IMR-90 (cell line): Measurements from ENCODE around the gene ETDA. TPM values are rescaled to one million over a fixed set of nuclear protein-coding genes. Genes with fewer than 3 reads are reported as not detected.

Source experiments
- ATAC-seq: fragments of 200-7000 bp; cut with Tn5 transposase; 2 replicates; pipeline ENCODE4 v1.9.1; 2020; ENCODE audit warnings: low read depth, mild to moderate bottlenecking, moderate library complexity
- BruUV-seq: library from RNA; stranded (reverse); fragments of 400-500 nt; replicated peaks from 2 replicates; lab custom pipeline; 2021; lab: Mats Ljungman, UMichigan
- CTCF ChIA-PET: fragments of 300-600 bp; formaldehyde crosslinking; extraction: SDS; loops from one replicate; lab custom pipeline; 2021; ENCODE audit warnings: antibody characterized with exemption; lab: Yijun Ruan, JAX
- POLR2A ChIA-PET: fragments of 300-600 bp; sonication (Branson Sonifier 250); formaldehyde crosslinking; loops from one replicate; lab custom pipeline; 2022; ENCODE audit warnings: antibody characterized with exemption; ENCODE audit not compliant: unreplicated experiment; lab: Charles Lee
- DNase-seq: peaks from one replicate; pipeline ENCODE4 v3.0.0; 2013
- H2AFZ ChIP-seq: replicated peaks from 2 replicates; pipeline ENCODE3; 2013; ENCODE audit warnings: low read length, mild to moderate bottlenecking; ENCODE audit not compliant: poor library complexity
- H2AK5ac ChIP-seq: 2 replicates; pipeline ENCODE4 v1.6.1; 2013; ENCODE audit warnings: low read depth, low read length, inconsistent platforms
- H2AK9ac ChIP-seq: replicated peaks from 2 replicates; pipeline ENCODE3; 2013; ENCODE audit warnings: mild to moderate bottlenecking, low read depth, low read length, moderate library complexity; ENCODE audit not compliant: poor library complexity
- H2BK120ac ChIP-seq: 2 replicates; pipeline ENCODE4 v1.6.1; 2013; ENCODE audit warnings: low read depth, low read length, inconsistent platforms
- H2BK15ac ChIP-seq: 3 replicates; pipeline ENCODE4 v1.6.1; 2013; ENCODE audit warnings: low read depth, low read length, inconsistent platforms
- H2BK20ac ChIP-seq: 2 replicates; pipeline ENCODE4 v1.6.1; 2013; ENCODE audit warnings: low read depth, mild to moderate bottlenecking, inconsistent platforms, low read length, moderate library complexity
- H2BK5ac ChIP-seq: 2 replicates; pipeline ENCODE4 v1.6.1; 2013; ENCODE audit warnings: mild to moderate bottlenecking, low read depth, low read length, inconsistent platforms; ENCODE audit not compliant: poor library complexity, severe bottlenecking
- H3K14ac ChIP-seq: replicated peaks from 2 replicates; pipeline ENCODE4 v1.6.1; 2013; ENCODE audit warnings: low read depth, low read length, inconsistent platforms
- H3K18ac ChIP-seq: 2 replicates; pipeline ENCODE4 v1.6.1; 2013; ENCODE audit warnings: low read depth, low read length, control low read depth
- H3K23ac ChIP-seq: 2 replicates; pipeline ENCODE4 v1.6.1; 2013; ENCODE audit warnings: low read depth, low read length, inconsistent platforms
- H3K27ac ChIP-seq: 2 replicates; pipeline ENCODE4 v1.5.1; 2013; ENCODE audit warnings: mild to moderate bottlenecking, control low read depth, low read length; ENCODE audit not compliant: insufficient read depth
- H3K27me3 ChIP-seq: 2 replicates; pipeline ENCODE4 v1.6.1; 2013; ENCODE audit warnings: low read length; ENCODE audit not compliant: control insufficient read depth, insufficient read depth
- H3K36me3 ChIP-seq: 2 replicates; pipeline ENCODE4 v1.6.1; 2013; ENCODE audit warnings: low read length, mixed read lengths; ENCODE audit not compliant: control insufficient read depth, insufficient read depth
- H3K4ac ChIP-seq: 2 replicates; pipeline ENCODE4 v1.6.1; 2013; ENCODE audit warnings: low read depth, low read length, inconsistent platforms
- H3K4me1 ChIP-seq: 2 replicates; pipeline ENCODE4 v1.6.1; 2013; ENCODE audit warnings: low read length, mixed read lengths; ENCODE audit not compliant: control insufficient read depth, insufficient read depth
- H3K4me2 ChIP-seq: 2 replicates; pipeline ENCODE4 v1.6.1; 2013; ENCODE audit warnings: low read depth, mild to moderate bottlenecking, control low read depth, low read length, moderate library complexity
- H3K4me3 ChIP-seq: 2 replicates; pipeline ENCODE4 v1.5.1; 2013; ENCODE audit warnings: low read depth, mild to moderate bottlenecking, control low read depth, low read length, moderate library complexity; ENCODE audit not compliant: insufficient read depth
- H3K56ac ChIP-seq: 2 replicates; pipeline ENCODE4 v1.6.1; 2013; ENCODE audit warnings: low read length, inconsistent platforms; ENCODE audit not compliant: insufficient read depth; ENCODE audit errors: extremely low read depth
- H3K79me1 ChIP-seq, 2 experiments: 2 replicates each; pipeline ENCODE4 v1.6.1; 2013; ENCODE audit warnings: low read length in 2 of 2, inconsistent platforms in 1 of 2, low read depth in 1 of 2
- H3K9ac ChIP-seq: 2 replicates; pipeline ENCODE4 v1.6.1; 2013; ENCODE audit warnings: low read depth, low read length, control low read depth
- H3K9me1 ChIP-seq: 2 replicates; pipeline ENCODE4 v1.6.1; 2013; ENCODE audit warnings: low read length, inconsistent platforms; ENCODE audit not compliant: insufficient read depth
- H3K9me3 ChIP-seq: 2 replicates; pipeline ENCODE4 v1.6.1; 2013; ENCODE audit warnings: low read length; ENCODE audit not compliant: control insufficient read depth, insufficient read depth
- H4K20me1 ChIP-seq: 2 replicates; pipeline ENCODE4 v1.6.1; 2013; ENCODE audit warnings: low read length, inconsistent platforms; ENCODE audit not compliant: insufficient read depth
- H4K5ac ChIP-seq: 2 replicates; pipeline ENCODE4 v1.6.1; 2013; ENCODE audit warnings: mild to moderate bottlenecking, low read depth, low read length, control low read depth
- H4K8ac ChIP-seq, 2 experiments: 2 replicates each; pipeline ENCODE4 v1.6.1; 2013; ENCODE audit warnings: low read depth in 2 of 2, low read length in 2 of 2, control low read depth in 1 of 2, inconsistent platforms in 1 of 2
- H4K91ac ChIP-seq: 2 replicates; pipeline ENCODE4 v1.6.1; 2013; ENCODE audit warnings: low read depth, low read length, inconsistent platforms; ENCODE audit not compliant: insufficient read depth
- CEBPB ChIP-seq: IDR thresholded peaks from 2 replicates; pipeline ENCODE4 v1.6.1; 2012; ENCODE audit warnings: low read depth, low read length, improper control_type of control experiment
- CHD1 ChIP-seq: IDR thresholded peaks from 2 replicates; pipeline ENCODE4 v1.6.1; 2012; ENCODE audit warnings: low read depth, low read length, improper control_type of control experiment
- FOS ChIP-seq: fragments of 150-350 bp; IDR thresholded peaks from 2 replicates; pipeline ENCODE4 v1.6.1; 2016; ENCODE audit warnings: low read depth, low read length
- MAFK ChIP-seq: IDR thresholded peaks from 2 replicates; pipeline ENCODE4 v1.6.1; 2012; ENCODE audit warnings: low read depth, low read length, improper control_type of control experiment
- MAZ ChIP-seq: IDR thresholded peaks from 2 replicates; pipeline ENCODE4 v1.6.1; 2012; ENCODE audit warnings: low read depth, mild to moderate bottlenecking, low read length, improper control_type of control experiment, moderate library complexity, borderline replicate concordance
- MXI1 ChIP-seq: IDR thresholded peaks from 2 replicates; pipeline ENCODE4 v1.6.1; 2012; ENCODE audit warnings: low read depth, mild to moderate bottlenecking, low read length, moderate library complexity, borderline replicate concordance
- NFE2L2 ChIP-seq: fragments of 150-350 bp; IDR thresholded peaks from 2 replicates; pipeline ENCODE4 v1.6.1; 2016; ENCODE audit warnings: low read depth, mild to moderate bottlenecking, low read length
- POLR2A ChIP-seq: IDR thresholded peaks from 2 replicates; pipeline ENCODE4 v1.6.1; 2012; ENCODE audit warnings: mild to moderate bottlenecking, low read depth, low read length
- RAD21 ChIP-seq: IDR thresholded peaks from 2 replicates; pipeline ENCODE4 v1.6.1; 2012; ENCODE audit warnings: low read length, improper control_type of control experiment
- RFX5 ChIP-seq: IDR thresholded peaks from 2 replicates; pipeline ENCODE4 v1.8.0; 2012; ENCODE audit warnings: low read depth, mild to moderate bottlenecking, low read length, moderate library complexity
- WGBS, 2 experiments: methylation state at CpG; one replicate each; pipeline versions ENCODE4 v1.1.5 to v1.1.7; 2013; ENCODE audit warnings: missing lambda C conversion rate in 2 of 2; ENCODE audit not compliant: insufficient read length in 1 of 2; ENCODE audit errors: extremely low coverage in 2 of 2; 5-methylcytosine and 5-hydroxymethylcytosine counted together
- dilution Hi-C: fragments of 300-500 bp; cut with HindIII; formaldehyde crosslinking; loops from one replicate; pipeline ENCODE4 v1.14.3; 2018; ENCODE audit warnings: low sequenced_read_pairs; ENCODE audit not compliant: unreplicated experiment
- in situ Hi-C: fragments of 300-500 bp; cut with MboI; formaldehyde crosslinking; loops from 3 replicates; pipeline ENCODE4 v1.14.3; 2019; ENCODE audit warnings: low sequenced_read_pairs, inconsistent platforms, mixed read lengths
- intact Hi-C: fragments of 100-400 bp; cut with micrococcal nuclease; formaldehyde crosslinking; loops from 2 replicates; pipeline ENCODE4 v1.10.0; 2022
- polyA plus RNA-seq, 3 experiments: library from polyadenylated mRNA; depleted of rRNA; stranded (reverse); fragments of >200 nt; gene quantifications; 2 replicates each; pipeline ENCODE4 v1.2.3, GENCODE V29; 2012; ENCODE audit warnings: low replicate concordance in 1 of 3
- total RNA-seq: library from RNA; depleted of rRNA; stranded (reverse); fragments of >200 nt; gene quantifications from 2 replicates; pipeline ENCODE4 v1.2.3, GENCODE V29; 2012
- TF ChIP-seq, protein P1 (sequence below): fragments of 150-350 bp; IDR thresholded peaks from 2 replicates; pipeline ENCODE4 v1.6.1; 2017; ENCODE audit warnings: mild to moderate bottlenecking, antibody characterized with exemption, low read length, low read depth
- TF ChIP-seq, protein P2 (sequence below): conservative IDR thresholded peaks from 2 replicates; pipeline ENCODE4 v1.5.1; 2012; ENCODE audit warnings: mild to moderate bottlenecking, low read depth, low read length, improper control_type of control experiment

Gene ETDA
- total and polyA plus RNA-seq, 2 of the 4 experiments (the other 2 are of a cell fraction): not detected

DNA sequence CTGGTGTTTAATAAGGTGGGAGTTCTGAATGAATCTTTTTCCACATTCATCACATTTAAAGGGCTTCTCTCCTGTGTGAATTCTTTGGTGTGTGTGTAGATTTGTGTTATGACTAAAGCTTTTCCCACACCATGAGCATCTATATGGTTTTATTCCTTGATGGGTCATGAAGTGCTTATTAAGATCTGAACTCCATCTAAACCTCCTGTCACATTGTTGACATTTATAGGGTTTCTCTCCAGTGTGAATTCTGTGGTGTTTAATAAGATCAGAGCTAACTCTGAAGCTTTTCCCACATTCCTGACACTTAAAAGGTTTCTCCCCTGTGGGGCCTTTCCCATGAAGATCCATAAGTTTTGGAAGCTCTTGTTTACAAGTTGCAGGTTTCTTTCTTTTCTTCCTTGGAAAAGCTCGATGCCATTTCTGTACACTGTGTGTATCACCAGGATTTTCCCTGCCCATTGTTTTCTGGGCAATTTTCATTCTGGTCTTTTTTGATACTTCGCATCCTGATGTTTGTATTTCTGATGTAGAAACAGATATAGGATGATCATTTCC, 35.5 kb downstream of the ETDA start:
- Histone ChIP-seq H2BK120ac (no peak overlapping the region), H2AFZ (no peak overlapping the region), H3K4me2 (no peak overlapping the region), H2AK5ac (no peak overlapping the region), H3K9me1 (no peaks in the 10 kb centered on the region), H2BK5ac (no peak overlapping the region), H4K20me1 (no peaks in the 10 kb centered on the region), H4K5ac (no peak overlapping the region), H3K9me3 (peaks cover 29% of the 10 kb centered on the region), H3K4ac (no peak overlapping the region), H4K91ac (no peak overlapping the region), H3K4me1 (no peaks in the 10 kb centered on the region), H3K4me3 (no peak overlapping the region), H3K56ac (no peak overlapping the region), H3K14ac (no peak overlapping the region), H2BK20ac (no peak overlapping the region), H3K9ac (no peak overlapping the region), H3K23ac (no peak overlapping the region), H2BK15ac (no peak overlapping the region), H3K27ac (no peak overlapping the region), H4K8ac (no peak overlapping the region), H3K18ac (no peak overlapping the region), H3K36me3 (no peaks in the 10 kb centered on the region), H3K79me1 (no peaks in the 10 kb centered on the region), H3K27me3 (no peaks in the 10 kb centered on the region), H2AK9ac (no peak overlapping the region)
- dilution Hi-C loops (no loop called here), in situ Hi-C loops (loop anchor here (10.0 kb wide), 1 partner anchor 93 kb away; no protein-coding TSS in a partner anchor), intact Hi-C loops (no loop called here)
- no CpG with 5 or more reads among the region's 2 CpGs for WGBS, 2 experiments
- ChIA-PET CTCF (interaction anchor here (0.7 kb wide), 1 partner anchor 8 kb away, joined by 3 read pairs; no protein-coding TSS in a partner anchor), POLR2A (no interaction called here)
- ATAC-seq (no peak), DNase-seq (no peak)
- no peak for TF ChIP-seq POLR2A
- TF ChIP-seq RFX5: no peak
- TF ChIP-seq MAZ: no peak
- TF ChIP-seq CHD1: no peak
- TF ChIP-seq, protein P1, sequence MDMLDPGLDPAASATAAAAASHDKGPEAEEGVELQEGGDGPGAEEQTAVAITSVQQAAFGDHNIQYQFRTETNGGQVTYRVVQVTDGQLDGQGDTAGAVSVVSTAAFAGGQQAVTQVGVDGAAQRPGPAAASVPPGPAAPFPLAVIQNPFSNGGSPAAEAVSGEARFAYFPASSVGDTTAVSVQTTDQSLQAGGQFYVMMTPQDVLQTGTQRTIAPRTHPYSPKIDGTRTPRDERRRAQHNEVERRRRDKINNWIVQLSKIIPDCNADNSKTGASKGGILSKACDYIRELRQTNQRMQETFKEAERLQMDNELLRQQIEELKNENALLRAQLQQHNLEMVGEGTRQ: no peak
- no peak for TF ChIP-seq CEBPB
- TF ChIP-seq NFE2L2: no peak
- TF ChIP-seq MAFK: no peak
- TF ChIP-seq FOS: no peak
- TF ChIP-seq, protein P2, sequence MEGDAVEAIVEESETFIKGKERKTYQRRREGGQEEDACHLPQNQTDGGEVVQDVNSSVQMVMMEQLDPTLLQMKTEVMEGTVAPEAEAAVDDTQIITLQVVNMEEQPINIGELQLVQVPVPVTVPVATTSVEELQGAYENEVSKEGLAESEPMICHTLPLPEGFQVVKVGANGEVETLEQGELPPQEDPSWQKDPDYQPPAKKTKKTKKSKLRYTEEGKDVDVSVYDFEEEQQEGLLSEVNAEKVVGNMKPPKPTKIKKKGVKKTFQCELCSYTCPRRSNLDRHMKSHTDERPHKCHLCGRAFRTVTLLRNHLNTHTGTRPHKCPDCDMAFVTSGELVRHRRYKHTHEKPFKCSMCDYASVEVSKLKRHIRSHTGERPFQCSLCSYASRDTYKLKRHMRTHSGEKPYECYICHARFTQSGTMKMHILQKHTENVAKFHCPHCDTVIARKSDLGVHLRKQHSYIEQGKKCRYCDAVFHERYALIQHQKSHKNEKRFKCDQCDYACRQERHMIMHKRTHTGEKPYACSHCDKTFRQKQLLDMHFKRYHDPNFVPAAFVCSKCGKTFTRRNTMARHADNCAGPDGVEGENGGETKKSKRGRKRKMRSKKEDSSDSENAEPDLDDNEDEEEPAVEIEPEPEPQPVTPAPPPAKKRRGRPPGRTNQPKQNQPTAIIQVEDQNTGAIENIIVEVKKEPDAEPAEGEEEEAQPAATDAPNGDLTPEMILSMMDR: no peak
- TF ChIP-seq RAD21: no peak
- no peak for TF ChIP-seq MXI1
- no TSS peak for BruUV-seq
